ENCODE measurements around the gene BHMT2.

- TF ChIP-seq, protein P1, sequence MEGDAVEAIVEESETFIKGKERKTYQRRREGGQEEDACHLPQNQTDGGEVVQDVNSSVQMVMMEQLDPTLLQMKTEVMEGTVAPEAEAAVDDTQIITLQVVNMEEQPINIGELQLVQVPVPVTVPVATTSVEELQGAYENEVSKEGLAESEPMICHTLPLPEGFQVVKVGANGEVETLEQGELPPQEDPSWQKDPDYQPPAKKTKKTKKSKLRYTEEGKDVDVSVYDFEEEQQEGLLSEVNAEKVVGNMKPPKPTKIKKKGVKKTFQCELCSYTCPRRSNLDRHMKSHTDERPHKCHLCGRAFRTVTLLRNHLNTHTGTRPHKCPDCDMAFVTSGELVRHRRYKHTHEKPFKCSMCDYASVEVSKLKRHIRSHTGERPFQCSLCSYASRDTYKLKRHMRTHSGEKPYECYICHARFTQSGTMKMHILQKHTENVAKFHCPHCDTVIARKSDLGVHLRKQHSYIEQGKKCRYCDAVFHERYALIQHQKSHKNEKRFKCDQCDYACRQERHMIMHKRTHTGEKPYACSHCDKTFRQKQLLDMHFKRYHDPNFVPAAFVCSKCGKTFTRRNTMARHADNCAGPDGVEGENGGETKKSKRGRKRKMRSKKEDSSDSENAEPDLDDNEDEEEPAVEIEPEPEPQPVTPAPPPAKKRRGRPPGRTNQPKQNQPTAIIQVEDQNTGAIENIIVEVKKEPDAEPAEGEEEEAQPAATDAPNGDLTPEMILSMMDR (IDR thresholded peaks at IDR 0.05): no peak
- no peak for TF ChIP-seq POLR2A (IDR thresholded peaks at IDR 0.05)
These were observed 21.5 kb downstream of the BHMT2 start for GRCh38 chr5:79091064-79091463.

All from Peyer's patch (tissue), 4 donors.